ENCODE results near the gene ENPP6. TPM values are rescaled to one million over a fixed set of nuclear protein-coding genes. Genes with fewer than 3 reads are reported as not detected.

ENPP6 gene
- total and polyA plus RNA-seq, 2 of the 13 experiments (the other 11 are each of a cell fraction or from before 2014, with no cell fraction given) = not detected

- POLR2A ChIA-PET = no interaction called here
- no peaks in the 10 kb centered on the region for H3K79me2 ChIP-seq (ENCODE audit: insufficient read depth, low read length)
- BruUV-seq (replicated peaks) = no TSS peak
- no peak overlapping the region for H3K4me2 ChIP-seq (ENCODE audit: low read depth, low read length)
- WGBS (ENCODE audit: low lambda C conversion rate) = 39% methylated on average over 2 of the region's 2 CpGs
- no peak overlapping the region for H3K27ac ChIP-seq (ENCODE audit: extremely low read length, insufficient read depth, low read length)
- H3K4me1 ChIP-seq (ENCODE audit: insufficient read depth, low read length) = no peaks in the 10 kb centered on the region
- H3K9ac ChIP-seq (ENCODE audit: insufficient read depth, low read depth, low read length) = no peak overlapping the region
- in situ Hi-C loops (cut with HindIII; ENCODE audit: extremely low pct_ligation_motif_present, low pct_unique_long_range_greater_than_20kb) (no loop called here), intact Hi-C loops (cut with micrococcal nuclease; ENCODE audit: unreplicated experiment) (no loop called here)
- no peak overlapping the region for H3K4me3 ChIP-seq (replicated peaks in 1 of 3; ENCODE audit: insufficient read depth in 1 of 3, low read depth in 2 of 3, low read length in 3 of 3)
- H3K27me3 ChIP-seq (ENCODE audit: control insufficient read depth in 1 of 2, insufficient read depth in 2 of 2, low read length in 2 of 2) = 0 out of 5 replicates have a peak, but pooled peaks cover 0 to under 1% of the 10 kb centered on the region in 2 experiments
- no peaks in the 10 kb centered on the region for H3K36me3 ChIP-seq (replicated peaks in 1 of 2; ENCODE audit: control insufficient read depth in 1 of 2, insufficient read depth in 2 of 2, low read length in 2 of 2)
- no peak for DNase-seq (ENCODE audit: low spot score)
- CTCF ChIA-PET (ENCODE audit: low intra/inter-chr PET ratio, low total read pairs) = no interaction called here
- H3K9me3 ChIP-seq (ENCODE audit: low read length) = no peaks in the 10 kb centered on the region
- H4K20me1 ChIP-seq (ENCODE audit: insufficient read depth, low read length) = no peaks in the 10 kb centered on the region
- FAIRE-seq = no peak
- TF ChIP-seq EEA1 (CRISPR knock-in tag; IDR thresholded peaks at IDR 0.05; ENCODE audit: borderline replicate concordance) = no peak
- TF ChIP-seq MAFF (IDR thresholded peaks at IDR 0.05; ENCODE audit: low read depth, low read length) = no peak
- no peak for TF ChIP-seq JUND (CRISPR knock-in tag; IDR thresholded peaks at IDR 0.05)
- TF ChIP-seq HHEX (CRISPR knock-in tag; IDR thresholded peaks at IDR 0.05) = no peak
- TF ChIP-seq DRAP1 (CRISPR knock-in tag; IDR thresholded peaks at IDR 0.05) = no peak
- no peak for TF ChIP-seq ZBTB46 (CRISPR knock-in tag; IDR thresholded peaks at IDR 0.05; ENCODE audit: borderline replicate concordance)
- no peak for TF ChIP-seq ZNF7 (CRISPR knock-in tag; IDR thresholded peaks at IDR 0.05)
- no peak for TF ChIP-seq CHD4 (IDR thresholded peaks at IDR 0.05; ENCODE audit: borderline replicate concordance, low read length)
- no peak for TF ChIP-seq PAX8 (CRISPR knock-in tag; IDR thresholded peaks at IDR 0.05; ENCODE audit: borderline replicate concordance)
- TF ChIP-seq AHR (CRISPR knock-in tag; IDR thresholded peaks at IDR 0.05) = no peak
- TF ChIP-seq HOXD1 (CRISPR knock-in tag; IDR thresholded peaks at IDR 0.05) = no peak
- no peak for TF ChIP-seq ZBTB38 (CRISPR knock-in tag; IDR thresholded peaks at IDR 0.05)
- no peak for TF ChIP-seq CBFB (CRISPR knock-in tag; IDR thresholded peaks at IDR 0.05)
- no peak for TF ChIP-seq LCORL (IDR thresholded peaks at IDR 0.05)
- no peak for TF ChIP-seq LCORL (CRISPR knock-in tag; IDR thresholded peaks at IDR 0.05)
- TF ChIP-seq, protein P1, sequence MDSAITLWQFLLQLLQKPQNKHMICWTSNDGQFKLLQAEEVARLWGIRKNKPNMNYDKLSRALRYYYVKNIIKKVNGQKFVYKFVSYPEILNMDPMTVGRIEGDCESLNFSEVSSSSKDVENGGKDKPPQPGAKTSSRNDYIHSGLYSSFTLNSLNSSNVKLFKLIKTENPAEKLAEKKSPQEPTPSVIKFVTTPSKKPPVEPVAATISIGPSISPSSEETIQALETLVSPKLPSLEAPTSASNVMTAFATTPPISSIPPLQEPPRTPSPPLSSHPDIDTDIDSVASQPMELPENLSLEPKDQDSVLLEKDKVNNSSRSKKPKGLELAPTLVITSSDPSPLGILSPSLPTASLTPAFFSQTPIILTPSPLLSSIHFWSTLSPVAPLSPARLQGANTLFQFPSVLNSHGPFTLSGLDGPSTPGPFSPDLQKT (CRISPR knock-in tag; IDR thresholded peaks at IDR 0.05; ENCODE audit: borderline replicate concordance) = no peak
- TF ChIP-seq TAF15 (IDR thresholded peaks at IDR 0.05; ENCODE audit: low read depth, low read length, poor library complexity, severe bottlenecking) = no peak
- TF ChIP-seq ZNF564 (CRISPR knock-in tag; IDR thresholded peaks at IDR 0.05) = no peak
- no peak for TF ChIP-seq GMEB2 (CRISPR knock-in tag; IDR thresholded peaks at IDR 0.05; ENCODE audit: low read depth)
- TF ChIP-seq, protein P2, sequence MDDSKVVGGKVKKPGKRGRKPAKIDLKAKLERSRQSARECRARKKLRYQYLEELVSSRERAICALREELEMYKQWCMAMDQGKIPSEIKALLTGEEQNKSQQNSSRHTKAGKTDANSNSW (CRISPR knock-in tag; IDR thresholded peaks at IDR 0.05; ENCODE audit: borderline replicate concordance) = no peak
- no peak for TF ChIP-seq AKAP8 (CRISPR knock-in tag; IDR thresholded peaks at IDR 0.05)
- no peak overlapping the region for H2AFZ ChIP-seq (ENCODE audit: low read length)
- no peak for ATAC-seq
Measured at GRCh38 chr4:184248216-184248615, 30.5 kb upstream of the ENPP6 start.

All from HepG2 (cell line).